IMR-90 (cell line): ENCODE data around the gene NCOA3. TPM values are rescaled to one million over a fixed set of nuclear protein-coding genes. Genes with fewer than 3 reads are reported as not detected.

Source experiments
- ATAC-seq: fragments of 200-7000 bp; cut with Tn5 transposase; 2 replicates; pipeline ENCODE4 v1.9.1; 2020; ENCODE audit warnings: low read depth, mild to moderate bottlenecking, moderate library complexity
- BruUV-seq: library from RNA; stranded (reverse); fragments of 400-500 nt; replicated peaks from 2 replicates; lab custom pipeline; 2021; lab: Mats Ljungman, UMichigan
- CTCF ChIA-PET: fragments of 300-600 bp; formaldehyde crosslinking; extraction: SDS; loops from one replicate; lab custom pipeline; 2021; ENCODE audit warnings: antibody characterized with exemption; lab: Yijun Ruan, JAX
- POLR2A ChIA-PET: fragments of 300-600 bp; sonication (Branson Sonifier 250); formaldehyde crosslinking; loops from one replicate; lab custom pipeline; 2022; ENCODE audit warnings: antibody characterized with exemption; ENCODE audit not compliant: unreplicated experiment; lab: Charles Lee
- DNase-seq: peaks from one replicate; pipeline ENCODE4 v3.0.0; 2013
- H2AFZ ChIP-seq: replicated peaks from 2 replicates; pipeline ENCODE3; 2013; ENCODE audit warnings: low read length, mild to moderate bottlenecking; ENCODE audit not compliant: poor library complexity
- H2AK5ac ChIP-seq: 2 replicates; pipeline ENCODE4 v1.6.1; 2013; ENCODE audit warnings: low read depth, low read length, inconsistent platforms
- H2AK9ac ChIP-seq: replicated peaks from 2 replicates; pipeline ENCODE3; 2013; ENCODE audit warnings: mild to moderate bottlenecking, low read depth, low read length, moderate library complexity; ENCODE audit not compliant: poor library complexity
- H2BK120ac ChIP-seq: 2 replicates; pipeline ENCODE4 v1.6.1; 2013; ENCODE audit warnings: low read depth, low read length, inconsistent platforms
- H2BK15ac ChIP-seq: 3 replicates; pipeline ENCODE4 v1.6.1; 2013; ENCODE audit warnings: low read depth, low read length, inconsistent platforms
- H2BK20ac ChIP-seq: 2 replicates; pipeline ENCODE4 v1.6.1; 2013; ENCODE audit warnings: low read depth, mild to moderate bottlenecking, inconsistent platforms, low read length, moderate library complexity
- H2BK5ac ChIP-seq: 2 replicates; pipeline ENCODE4 v1.6.1; 2013; ENCODE audit warnings: mild to moderate bottlenecking, low read depth, low read length, inconsistent platforms; ENCODE audit not compliant: poor library complexity, severe bottlenecking
- H3K14ac ChIP-seq: replicated peaks from 2 replicates; pipeline ENCODE4 v1.6.1; 2013; ENCODE audit warnings: low read depth, low read length, inconsistent platforms
- H3K18ac ChIP-seq: 2 replicates; pipeline ENCODE4 v1.6.1; 2013; ENCODE audit warnings: low read depth, low read length, control low read depth
- H3K23ac ChIP-seq: 2 replicates; pipeline ENCODE4 v1.6.1; 2013; ENCODE audit warnings: low read depth, low read length, inconsistent platforms
- H3K27ac ChIP-seq: 2 replicates; pipeline ENCODE4 v1.5.1; 2013; ENCODE audit warnings: mild to moderate bottlenecking, control low read depth, low read length; ENCODE audit not compliant: insufficient read depth
- H3K27me3 ChIP-seq: 2 replicates; pipeline ENCODE4 v1.6.1; 2013; ENCODE audit warnings: low read length; ENCODE audit not compliant: control insufficient read depth, insufficient read depth
- H3K36me3 ChIP-seq: 2 replicates; pipeline ENCODE4 v1.6.1; 2013; ENCODE audit warnings: low read length, mixed read lengths; ENCODE audit not compliant: control insufficient read depth, insufficient read depth
- H3K4ac ChIP-seq: 2 replicates; pipeline ENCODE4 v1.6.1; 2013; ENCODE audit warnings: low read depth, low read length, inconsistent platforms
- H3K4me1 ChIP-seq: 2 replicates; pipeline ENCODE4 v1.6.1; 2013; ENCODE audit warnings: low read length, mixed read lengths; ENCODE audit not compliant: control insufficient read depth, insufficient read depth
- H3K4me2 ChIP-seq: 2 replicates; pipeline ENCODE4 v1.6.1; 2013; ENCODE audit warnings: low read depth, mild to moderate bottlenecking, control low read depth, low read length, moderate library complexity
- H3K4me3 ChIP-seq: 2 replicates; pipeline ENCODE4 v1.5.1; 2013; ENCODE audit warnings: low read depth, mild to moderate bottlenecking, control low read depth, low read length, moderate library complexity; ENCODE audit not compliant: insufficient read depth
- H3K56ac ChIP-seq: 2 replicates; pipeline ENCODE4 v1.6.1; 2013; ENCODE audit warnings: low read length, inconsistent platforms; ENCODE audit not compliant: insufficient read depth; ENCODE audit errors: extremely low read depth
- H3K79me1 ChIP-seq, 2 experiments: 2 replicates each; pipeline ENCODE4 v1.6.1; 2013; ENCODE audit warnings: low read length in 2 of 2, inconsistent platforms in 1 of 2, low read depth in 1 of 2
- H3K9ac ChIP-seq: 2 replicates; pipeline ENCODE4 v1.6.1; 2013; ENCODE audit warnings: low read depth, low read length, control low read depth
- H3K9me1 ChIP-seq: 2 replicates; pipeline ENCODE4 v1.6.1; 2013; ENCODE audit warnings: low read length, inconsistent platforms; ENCODE audit not compliant: insufficient read depth
- H3K9me3 ChIP-seq: 2 replicates; pipeline ENCODE4 v1.6.1; 2013; ENCODE audit warnings: low read length; ENCODE audit not compliant: control insufficient read depth, insufficient read depth
- H4K20me1 ChIP-seq: 2 replicates; pipeline ENCODE4 v1.6.1; 2013; ENCODE audit warnings: low read length, inconsistent platforms; ENCODE audit not compliant: insufficient read depth
- H4K5ac ChIP-seq: 2 replicates; pipeline ENCODE4 v1.6.1; 2013; ENCODE audit warnings: mild to moderate bottlenecking, low read depth, low read length, control low read depth
- H4K8ac ChIP-seq, 2 experiments: 2 replicates each; pipeline ENCODE4 v1.6.1; 2013; ENCODE audit warnings: low read depth in 2 of 2, low read length in 2 of 2, control low read depth in 1 of 2, inconsistent platforms in 1 of 2
- H4K91ac ChIP-seq: 2 replicates; pipeline ENCODE4 v1.6.1; 2013; ENCODE audit warnings: low read depth, low read length, inconsistent platforms; ENCODE audit not compliant: insufficient read depth
- BHLHE40 ChIP-seq: fragments of 150-350 bp; IDR thresholded peaks from 2 replicates; pipeline ENCODE4 v1.6.1; 2016; ENCODE audit warnings: mild to moderate bottlenecking, low read depth, low read length
- CEBPB ChIP-seq: IDR thresholded peaks from 2 replicates; pipeline ENCODE4 v1.6.1; 2012; ENCODE audit warnings: low read depth, low read length, improper control_type of control experiment
- CHD1 ChIP-seq: IDR thresholded peaks from 2 replicates; pipeline ENCODE4 v1.6.1; 2012; ENCODE audit warnings: low read depth, low read length, improper control_type of control experiment
- FOS ChIP-seq: fragments of 150-350 bp; IDR thresholded peaks from 2 replicates; pipeline ENCODE4 v1.6.1; 2016; ENCODE audit warnings: low read depth, low read length
- MAFK ChIP-seq: IDR thresholded peaks from 2 replicates; pipeline ENCODE4 v1.6.1; 2012; ENCODE audit warnings: low read depth, low read length, improper control_type of control experiment
- MAZ ChIP-seq: IDR thresholded peaks from 2 replicates; pipeline ENCODE4 v1.6.1; 2012; ENCODE audit warnings: low read depth, mild to moderate bottlenecking, low read length, improper control_type of control experiment, moderate library complexity, borderline replicate concordance
- MXI1 ChIP-seq: IDR thresholded peaks from 2 replicates; pipeline ENCODE4 v1.6.1; 2012; ENCODE audit warnings: low read depth, mild to moderate bottlenecking, low read length, moderate library complexity, borderline replicate concordance
- NFE2L2 ChIP-seq: fragments of 150-350 bp; IDR thresholded peaks from 2 replicates; pipeline ENCODE4 v1.6.1; 2016; ENCODE audit warnings: low read depth, mild to moderate bottlenecking, low read length
- POLR2A ChIP-seq: IDR thresholded peaks from 2 replicates; pipeline ENCODE4 v1.6.1; 2012; ENCODE audit warnings: mild to moderate bottlenecking, low read depth, low read length
- RAD21 ChIP-seq: IDR thresholded peaks from 2 replicates; pipeline ENCODE4 v1.6.1; 2012; ENCODE audit warnings: low read length, improper control_type of control experiment
- RCOR1 ChIP-seq: IDR thresholded peaks from 2 replicates; pipeline ENCODE4 v1.6.1; 2012; ENCODE audit warnings: mild to moderate bottlenecking, low read length, improper control_type of control experiment; ENCODE audit not compliant: insufficient replicate concordance
- RFX5 ChIP-seq: IDR thresholded peaks from 2 replicates; pipeline ENCODE4 v1.8.0; 2012; ENCODE audit warnings: low read depth, mild to moderate bottlenecking, low read length, moderate library complexity
- SMC3 ChIP-seq: fragments of 150-350 bp; IDR thresholded peaks from 2 replicates; pipeline ENCODE4 v1.6.1; 2016; ENCODE audit warnings: low read depth, mild to moderate bottlenecking, antibody characterized with exemption, low read length, moderate library complexity
- WGBS, 2 experiments: methylation state at CpG; one replicate each; pipeline versions ENCODE4 v1.1.5 to v1.1.7; 2013; ENCODE audit warnings: missing lambda C conversion rate in 2 of 2; ENCODE audit not compliant: insufficient read length in 1 of 2; ENCODE audit errors: extremely low coverage in 2 of 2; 5-methylcytosine and 5-hydroxymethylcytosine counted together
- dilution Hi-C: fragments of 300-500 bp; cut with HindIII; formaldehyde crosslinking; loops from one replicate; pipeline ENCODE4 v1.14.3; 2018; ENCODE audit warnings: low sequenced_read_pairs; ENCODE audit not compliant: unreplicated experiment
- in situ Hi-C: fragments of 300-500 bp; cut with MboI; formaldehyde crosslinking; loops from 3 replicates; pipeline ENCODE4 v1.14.3; 2019; ENCODE audit warnings: low sequenced_read_pairs, inconsistent platforms, mixed read lengths
- intact Hi-C: fragments of 100-400 bp; cut with micrococcal nuclease; formaldehyde crosslinking; loops from 2 replicates; pipeline ENCODE4 v1.10.0; 2022
- polyA plus RNA-seq, 3 experiments: library from polyadenylated mRNA; depleted of rRNA; stranded (reverse); fragments of >200 nt; gene quantifications; 2 replicates each; pipeline ENCODE4 v1.2.3, GENCODE V29; 2012; ENCODE audit warnings: low replicate concordance in 1 of 3
- total RNA-seq: library from RNA; depleted of rRNA; stranded (reverse); fragments of >200 nt; gene quantifications from 2 replicates; pipeline ENCODE4 v1.2.3, GENCODE V29; 2012
- TF ChIP-seq, protein P1 (sequence below): fragments of 150-350 bp; IDR thresholded peaks from 2 replicates; pipeline ENCODE4 v1.6.1; 2016; ENCODE audit warnings: low read depth, mild to moderate bottlenecking, low read length, moderate library complexity, borderline replicate concordance
- TF ChIP-seq, protein P2 (sequence below): conservative IDR thresholded peaks from 2 replicates; pipeline ENCODE4 v1.5.1; 2012; ENCODE audit warnings: mild to moderate bottlenecking, low read depth, low read length, improper control_type of control experiment
- TF ChIP-seq, protein P3 (sequence below): fragments of 150-350 bp; IDR thresholded peaks from 2 replicates; pipeline ENCODE4 v1.6.1; 2017; ENCODE audit warnings: mild to moderate bottlenecking, antibody characterized with exemption, low read length, low read depth

The NCOA3 gene
- total and polyA plus RNA-seq, 2 of the 4 experiments (the other 2 are of a cell fraction) = 8.8 to 29.0 TPM

DNA sequence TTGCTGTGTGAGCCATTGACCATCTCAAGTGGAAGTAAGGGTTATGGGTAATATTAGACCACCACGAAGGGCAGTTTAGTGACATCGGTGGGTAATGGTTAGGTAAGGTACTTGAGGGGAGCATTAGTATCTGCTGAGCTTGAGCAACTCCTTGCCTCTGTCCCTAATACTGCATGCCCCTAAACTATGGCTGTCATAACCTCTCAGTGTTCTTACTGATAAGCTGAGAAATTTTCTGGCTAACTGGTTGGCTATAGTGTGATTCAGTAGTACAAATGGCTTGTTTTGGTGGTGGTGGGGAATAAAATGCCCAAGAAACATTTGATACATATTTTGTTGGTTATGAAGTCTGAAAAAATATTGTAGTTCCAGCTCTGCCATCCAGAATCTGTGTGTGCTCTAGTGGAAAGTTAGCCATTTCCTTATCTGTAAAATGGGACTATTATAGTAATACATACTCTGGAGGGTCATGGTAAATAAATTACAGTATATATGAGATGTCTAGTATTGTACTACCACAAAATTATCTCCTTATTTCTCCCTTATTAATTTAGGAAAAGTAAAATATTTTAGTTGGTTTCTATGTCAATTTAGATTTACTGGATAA lies 113.1 kb downstream of the NCOA3 start:
- no peak overlapping the region for H4K8ac ChIP-seq
- no peaks in the 10 kb centered on the region for H3K27me3 ChIP-seq
- POLR2A ChIA-PET = no interaction called here
- dilution Hi-C loops = no loop called here
- CTCF ChIA-PET = no interaction called here
- DNase-seq = no peak
- H4K20me1 ChIP-seq = no peaks in the 10 kb centered on the region; the same call in 1 of the 2 replicates
- no peak overlapping the region for H3K18ac ChIP-seq
- TF ChIP-seq RCOR1 (no peak), CEBPB (no peak), RFX5 (no peak), SMC3 (no peak), BHLHE40 (no peak), NFE2L2 (no peak), CHD1 (no peak), MAZ (no peak), POLR2A (no peak), RAD21 (no peak), MXI1 (no peak), MAFK (no peak), FOS (no peak)
- TF ChIP-seq, protein P1, sequence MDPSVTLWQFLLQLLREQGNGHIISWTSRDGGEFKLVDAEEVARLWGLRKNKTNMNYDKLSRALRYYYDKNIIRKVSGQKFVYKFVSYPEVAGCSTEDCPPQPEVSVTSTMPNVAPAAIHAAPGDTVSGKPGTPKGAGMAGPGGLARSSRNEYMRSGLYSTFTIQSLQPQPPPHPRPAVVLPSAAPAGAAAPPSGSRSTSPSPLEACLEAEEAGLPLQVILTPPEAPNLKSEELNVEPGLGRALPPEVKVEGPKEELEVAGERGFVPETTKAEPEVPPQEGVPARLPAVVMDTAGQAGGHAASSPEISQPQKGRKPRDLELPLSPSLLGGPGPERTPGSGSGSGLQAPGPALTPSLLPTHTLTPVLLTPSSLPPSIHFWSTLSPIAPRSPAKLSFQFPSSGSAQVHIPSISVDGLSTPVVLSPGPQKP = no peak
- TF ChIP-seq, protein P2, sequence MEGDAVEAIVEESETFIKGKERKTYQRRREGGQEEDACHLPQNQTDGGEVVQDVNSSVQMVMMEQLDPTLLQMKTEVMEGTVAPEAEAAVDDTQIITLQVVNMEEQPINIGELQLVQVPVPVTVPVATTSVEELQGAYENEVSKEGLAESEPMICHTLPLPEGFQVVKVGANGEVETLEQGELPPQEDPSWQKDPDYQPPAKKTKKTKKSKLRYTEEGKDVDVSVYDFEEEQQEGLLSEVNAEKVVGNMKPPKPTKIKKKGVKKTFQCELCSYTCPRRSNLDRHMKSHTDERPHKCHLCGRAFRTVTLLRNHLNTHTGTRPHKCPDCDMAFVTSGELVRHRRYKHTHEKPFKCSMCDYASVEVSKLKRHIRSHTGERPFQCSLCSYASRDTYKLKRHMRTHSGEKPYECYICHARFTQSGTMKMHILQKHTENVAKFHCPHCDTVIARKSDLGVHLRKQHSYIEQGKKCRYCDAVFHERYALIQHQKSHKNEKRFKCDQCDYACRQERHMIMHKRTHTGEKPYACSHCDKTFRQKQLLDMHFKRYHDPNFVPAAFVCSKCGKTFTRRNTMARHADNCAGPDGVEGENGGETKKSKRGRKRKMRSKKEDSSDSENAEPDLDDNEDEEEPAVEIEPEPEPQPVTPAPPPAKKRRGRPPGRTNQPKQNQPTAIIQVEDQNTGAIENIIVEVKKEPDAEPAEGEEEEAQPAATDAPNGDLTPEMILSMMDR = no peak
- TF ChIP-seq, protein P3, sequence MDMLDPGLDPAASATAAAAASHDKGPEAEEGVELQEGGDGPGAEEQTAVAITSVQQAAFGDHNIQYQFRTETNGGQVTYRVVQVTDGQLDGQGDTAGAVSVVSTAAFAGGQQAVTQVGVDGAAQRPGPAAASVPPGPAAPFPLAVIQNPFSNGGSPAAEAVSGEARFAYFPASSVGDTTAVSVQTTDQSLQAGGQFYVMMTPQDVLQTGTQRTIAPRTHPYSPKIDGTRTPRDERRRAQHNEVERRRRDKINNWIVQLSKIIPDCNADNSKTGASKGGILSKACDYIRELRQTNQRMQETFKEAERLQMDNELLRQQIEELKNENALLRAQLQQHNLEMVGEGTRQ = no peak
- no peak overlapping the region for H3K23ac ChIP-seq
- no peaks in the 10 kb centered on the region for H3K9me3 ChIP-seq
- BruUV-seq = no TSS peak
- ATAC-seq = no peak
- no peak overlapping the region for H4K91ac ChIP-seq
- no peak overlapping the region for H2BK120ac ChIP-seq
- H3K36me3 ChIP-seq = no peaks in the 10 kb centered on the region
- no peak overlapping the region for H3K27ac ChIP-seq
- no peak overlapping the region for H3K9ac ChIP-seq
- no peak overlapping the region for H2BK20ac ChIP-seq
- H3K4me2 ChIP-seq = no peak overlapping the region
- peaks cover 5% of the 10 kb centered on the region for H3K4me1 ChIP-seq
- H3K14ac ChIP-seq = 0 out of 2 replicates have a peak overlapping the region, but pooled peaks have one; percentile 35
- no peak overlapping the region for H2AFZ ChIP-seq
- no peak overlapping the region for H3K56ac ChIP-seq
- H2AK5ac ChIP-seq = no peak overlapping the region
- peaks cover 10 to 25% of the 10 kb centered on the region in 2 experiments; a peak in 3 of 4 replicates for H3K79me1 ChIP-seq
- intact Hi-C loops = no loop called here
- H2AK9ac ChIP-seq = no peak overlapping the region
- in situ Hi-C loops = no loop called here
- H3K9me1 ChIP-seq = peaks cover 5% of the 10 kb centered on the region; the same call in 1 of the 2 replicates
- no peak overlapping the region for H3K4ac ChIP-seq
- no peak overlapping the region for H3K4me3 ChIP-seq
- H2BK15ac ChIP-seq = no peak overlapping the region
- H4K5ac ChIP-seq = no peak overlapping the region
- WGBS, 2 experiments = no CpG with 5 or more reads among the region's 2 CpGs
- no peak overlapping the region for H2BK5ac ChIP-seq
